Peyer's patch (tissue), 4 donors: ENCODE data around the gene SNN.

Experiments
- POLR2A ChIP-seq, 2 donors: fragments of 450-650 bp; IDR thresholded peaks; one replicate each; pipeline ENCODE4 v1.5.1; 2017; ENCODE audit warnings: antibody characterized with exemption in 2 of 2, mild to moderate bottlenecking in 2 of 2, moderate library complexity in 2 of 2
- TF ChIP-seq, protein P1 (sequence below), 6 experiments: fragments of 450-650 bp in 4 of 6; fragments of 200-600 bp in 2 of 6; sonication (generic) in 1 of 6; IDR thresholded peaks; one replicate each; pipeline ENCODE4 v1.5.1; 2017 to 2019; ENCODE audit warnings: antibody characterized with exemption in 6 of 6, mild to moderate bottlenecking in 3 of 6, moderate library complexity in 1 of 6

DNA sequence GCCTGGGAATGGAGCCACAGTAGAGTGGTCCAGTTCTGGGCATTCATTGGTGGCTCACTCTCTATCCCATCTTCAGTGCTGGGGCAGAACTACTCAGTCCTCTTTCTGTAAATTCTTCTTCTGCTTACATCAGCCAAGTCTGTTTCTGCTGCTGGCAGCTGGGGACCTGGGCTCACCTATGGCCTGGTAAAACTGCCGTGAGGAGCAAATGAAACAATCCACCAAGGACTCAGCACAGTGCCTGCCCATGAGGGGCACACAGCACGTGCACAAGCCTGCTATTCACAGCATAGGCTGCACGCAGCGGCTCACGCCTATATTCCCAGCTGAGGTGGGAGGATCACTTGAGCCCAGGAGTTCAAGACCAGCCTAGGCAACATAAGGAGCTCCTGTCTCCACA is 30.9 kb upstream of the SNN start:
- TF ChIP-seq, protein P1, sequence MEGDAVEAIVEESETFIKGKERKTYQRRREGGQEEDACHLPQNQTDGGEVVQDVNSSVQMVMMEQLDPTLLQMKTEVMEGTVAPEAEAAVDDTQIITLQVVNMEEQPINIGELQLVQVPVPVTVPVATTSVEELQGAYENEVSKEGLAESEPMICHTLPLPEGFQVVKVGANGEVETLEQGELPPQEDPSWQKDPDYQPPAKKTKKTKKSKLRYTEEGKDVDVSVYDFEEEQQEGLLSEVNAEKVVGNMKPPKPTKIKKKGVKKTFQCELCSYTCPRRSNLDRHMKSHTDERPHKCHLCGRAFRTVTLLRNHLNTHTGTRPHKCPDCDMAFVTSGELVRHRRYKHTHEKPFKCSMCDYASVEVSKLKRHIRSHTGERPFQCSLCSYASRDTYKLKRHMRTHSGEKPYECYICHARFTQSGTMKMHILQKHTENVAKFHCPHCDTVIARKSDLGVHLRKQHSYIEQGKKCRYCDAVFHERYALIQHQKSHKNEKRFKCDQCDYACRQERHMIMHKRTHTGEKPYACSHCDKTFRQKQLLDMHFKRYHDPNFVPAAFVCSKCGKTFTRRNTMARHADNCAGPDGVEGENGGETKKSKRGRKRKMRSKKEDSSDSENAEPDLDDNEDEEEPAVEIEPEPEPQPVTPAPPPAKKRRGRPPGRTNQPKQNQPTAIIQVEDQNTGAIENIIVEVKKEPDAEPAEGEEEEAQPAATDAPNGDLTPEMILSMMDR (IDR thresholded peaks at IDR 0.05) = no peak
- TF ChIP-seq POLR2A (IDR thresholded peaks at IDR 0.05) = no peak
